ENCODE measurements around the gene CYRIA. TPM values are rescaled to one million over a fixed set of nuclear protein-coding genes. Genes with fewer than 3 reads are reported as not detected.

CYRIA gene
- total RNA-seq, 1 experiment from 2014 or later: 183 TPM

DNA sequence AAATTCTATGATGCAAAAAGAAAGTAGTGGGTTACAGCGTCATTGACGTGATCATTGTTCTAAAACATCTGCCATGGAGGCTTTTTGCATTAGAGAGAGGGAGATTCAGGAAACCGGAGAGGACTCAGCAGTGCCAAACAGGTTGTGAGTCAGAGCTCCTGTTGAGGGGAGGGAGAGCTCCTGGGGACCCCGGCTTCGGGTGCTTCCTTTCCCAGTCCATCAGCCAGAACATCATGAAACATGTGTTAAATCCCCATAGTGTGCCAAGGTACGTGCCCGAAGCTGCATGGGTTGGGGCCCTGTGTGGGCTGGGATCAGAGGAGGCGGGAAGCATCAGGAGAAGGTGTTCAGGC, 791 bp upstream of the CYRIA start:
- peak overlapping the region; percentile 77 for H3K27ac ChIP-seq (ENCODE audit: low read depth, low read length, poor library complexity, severe bottlenecking)

DNA sequence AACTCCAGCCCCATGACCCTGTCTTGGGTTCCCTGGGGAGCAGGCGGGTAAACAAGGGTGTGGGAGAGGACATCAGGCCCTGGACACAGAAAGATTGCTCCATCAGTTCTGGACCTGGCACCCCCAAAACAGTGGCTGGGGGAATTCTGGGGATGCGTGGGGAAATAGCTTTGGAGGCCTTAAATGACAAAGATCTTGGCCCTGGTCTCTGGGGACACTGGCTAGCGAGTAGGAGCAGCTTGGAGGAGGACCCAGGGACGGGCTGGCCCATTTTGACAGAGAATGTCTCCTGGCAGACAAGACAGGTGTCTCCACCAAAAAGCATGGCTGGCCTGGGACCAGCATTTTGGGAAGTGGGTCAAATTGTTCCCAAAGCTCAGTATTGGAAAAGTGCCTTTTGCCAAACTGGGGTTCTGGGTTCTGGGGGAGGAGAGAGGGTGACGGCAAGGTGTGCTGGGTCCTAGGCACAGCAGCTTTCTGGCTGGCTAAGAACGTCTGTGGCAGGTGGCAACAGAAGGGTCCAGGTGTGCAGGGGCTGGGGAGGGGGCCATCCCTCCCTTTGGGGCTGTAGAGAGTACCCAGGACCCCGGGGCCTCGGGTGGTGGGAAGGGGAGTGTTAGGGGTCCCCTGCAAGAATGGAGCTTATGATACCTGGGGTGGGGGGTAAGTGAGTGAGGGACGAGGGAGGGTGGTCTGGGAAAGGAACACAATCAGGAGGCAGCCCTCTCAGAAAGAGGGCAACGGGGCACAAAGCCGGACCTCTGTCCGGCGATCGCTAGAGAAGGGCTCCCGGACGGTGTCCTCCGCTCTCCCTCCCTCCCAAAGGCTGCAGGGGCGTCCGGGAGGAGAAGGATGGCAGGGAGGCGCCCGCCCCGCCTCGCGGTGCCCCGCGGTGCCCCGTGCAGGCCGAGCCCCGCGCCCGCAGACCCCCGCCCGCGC, 556 bp downstream of the CYRIA start:
- Histone ChIP-seq H3K4me3 (ENCODE audit: low read depth, low read length, poor library complexity, severe bottlenecking) (peak overlapping the region; percentile 89), H3K36me3 (ENCODE audit: insufficient read depth, low read length, poor library complexity, severe bottlenecking) (no peaks in the 10 kb centered on the region), H3K27me3 (replicated peaks; ENCODE audit: insufficient read depth, low read depth, low read length, poor library complexity) (no peaks in the 10 kb centered on the region), H3K4me1 (ENCODE audit: insufficient read depth, low read length, poor library complexity, severe bottlenecking) (peaks cover 70% of the 10 kb centered on the region), H3K9me3 (ENCODE audit: low read depth, low read length, poor library complexity, severe bottlenecking) (no peaks in the 10 kb centered on the region), H3K27ac (ENCODE audit: low read depth, low read length, poor library complexity, severe bottlenecking) (peak overlapping the region; percentile 83)
- no peak for DNase-seq (ENCODE audit: low spot score)
- BruUV-seq (replicated peaks): no TSS peak
- CTCF ChIA-PET: no interaction called here
- TF ChIP-seq EZH2 (IDR thresholded peaks at IDR 0.05; ENCODE audit: borderline replicate concordance, low read depth, low read length, poor library complexity, severe bottlenecking): no peak
- TF ChIP-seq, protein P1, sequence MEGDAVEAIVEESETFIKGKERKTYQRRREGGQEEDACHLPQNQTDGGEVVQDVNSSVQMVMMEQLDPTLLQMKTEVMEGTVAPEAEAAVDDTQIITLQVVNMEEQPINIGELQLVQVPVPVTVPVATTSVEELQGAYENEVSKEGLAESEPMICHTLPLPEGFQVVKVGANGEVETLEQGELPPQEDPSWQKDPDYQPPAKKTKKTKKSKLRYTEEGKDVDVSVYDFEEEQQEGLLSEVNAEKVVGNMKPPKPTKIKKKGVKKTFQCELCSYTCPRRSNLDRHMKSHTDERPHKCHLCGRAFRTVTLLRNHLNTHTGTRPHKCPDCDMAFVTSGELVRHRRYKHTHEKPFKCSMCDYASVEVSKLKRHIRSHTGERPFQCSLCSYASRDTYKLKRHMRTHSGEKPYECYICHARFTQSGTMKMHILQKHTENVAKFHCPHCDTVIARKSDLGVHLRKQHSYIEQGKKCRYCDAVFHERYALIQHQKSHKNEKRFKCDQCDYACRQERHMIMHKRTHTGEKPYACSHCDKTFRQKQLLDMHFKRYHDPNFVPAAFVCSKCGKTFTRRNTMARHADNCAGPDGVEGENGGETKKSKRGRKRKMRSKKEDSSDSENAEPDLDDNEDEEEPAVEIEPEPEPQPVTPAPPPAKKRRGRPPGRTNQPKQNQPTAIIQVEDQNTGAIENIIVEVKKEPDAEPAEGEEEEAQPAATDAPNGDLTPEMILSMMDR (conservative IDR thresholded peaks at IDR 0.05; ENCODE audit: low read depth, low read length): no peak
- POLR2A ChIA-PET (ENCODE audit: low non-redundant PET): no interaction called here
- intact Hi-C loops (cut with micrococcal nuclease; ENCODE audit: unreplicated experiment): no loop called here

More for the DNA sequence above, 791 bp upstream of the CYRIA start:
- Histone ChIP-seq H3K36me3 (ENCODE audit: insufficient read depth, low read length, poor library complexity, severe bottlenecking) (no peaks in the 10 kb centered on the region), H3K9me3 (ENCODE audit: low read depth, low read length, poor library complexity, severe bottlenecking) (no peaks in the 10 kb centered on the region), H3K27me3 (replicated peaks; ENCODE audit: insufficient read depth, low read depth, low read length, poor library complexity) (no peaks in the 10 kb centered on the region), H3K4me1 (ENCODE audit: insufficient read depth, low read length, poor library complexity, severe bottlenecking) (peaks cover 62% of the 10 kb centered on the region), H3K4me3 (ENCODE audit: low read depth, low read length, poor library complexity, severe bottlenecking) (peak overlapping the region; percentile 49)
- intact Hi-C loops (cut with micrococcal nuclease; ENCODE audit: unreplicated experiment): no loop called here
- TF ChIP-seq, protein P1 (conservative IDR thresholded peaks at IDR 0.05; ENCODE audit: low read depth, low read length): no peak
- no peak for TF ChIP-seq EZH2 (IDR thresholded peaks at IDR 0.05; ENCODE audit: borderline replicate concordance, low read depth, low read length, poor library complexity, severe bottlenecking)
- ChIA-PET CTCF (no interaction called here), POLR2A (ENCODE audit: low non-redundant PET) (interaction anchor here (0.6 kb wide), 1 partner anchor 9 kb away, joined by 3 read pairs; no protein-coding TSS in a partner anchor)
- DNase-seq (ENCODE audit: low spot score): peak; percentile 88
- BruUV-seq (replicated peaks): no TSS peak

DNA sequence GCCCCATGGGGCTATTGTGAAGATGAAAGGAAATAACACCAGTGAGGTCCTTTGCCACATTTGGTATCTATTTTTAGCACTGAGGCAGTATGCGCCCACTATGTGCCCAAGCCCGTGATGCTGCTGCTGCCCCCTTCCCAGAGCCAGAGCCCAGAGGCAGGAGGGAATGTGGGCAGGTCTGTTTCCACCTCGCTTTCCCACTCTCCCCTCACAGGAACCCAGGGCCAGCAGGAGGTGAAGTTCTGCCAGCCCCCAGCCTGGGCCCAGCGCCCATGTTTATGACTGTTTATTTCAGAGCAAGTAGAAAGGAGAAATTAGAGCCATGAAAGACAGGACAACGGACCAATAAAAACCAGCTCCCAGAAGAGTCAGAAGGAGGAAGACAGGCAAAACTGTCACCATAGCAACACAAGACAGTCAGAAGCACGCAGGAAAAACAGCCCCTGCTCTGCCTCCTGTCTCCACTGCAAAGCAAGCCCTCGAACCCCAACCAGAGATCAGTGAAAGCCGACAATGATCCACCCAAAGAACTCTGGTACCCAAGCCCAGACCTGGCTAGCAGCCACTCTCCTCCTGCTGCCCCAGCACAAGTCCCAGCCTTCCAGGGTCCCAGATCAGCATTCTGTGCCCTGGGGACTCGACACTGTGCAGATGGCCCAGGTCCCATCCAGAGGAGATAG, 1.4 kb downstream of the CYRIA start:
- H3K27ac ChIP-seq (ENCODE audit: low read depth, low read length, poor library complexity, severe bottlenecking): peak overlapping the region; percentile 83
- TF ChIP-seq, protein P1 (conservative IDR thresholded peaks at IDR 0.05; ENCODE audit: low read depth, low read length): no peak
- no peak for TF ChIP-seq EZH2 (IDR thresholded peaks at IDR 0.05; ENCODE audit: borderline replicate concordance, low read depth, low read length, poor library complexity, severe bottlenecking)
- intact Hi-C loops (cut with micrococcal nuclease; ENCODE audit: unreplicated experiment): no loop called here
- ChIA-PET CTCF (interaction anchor here (0.6 kb wide), 1 partner anchor 24 kb away, joined by 7 read pairs; no protein-coding TSS in a partner anchor), POLR2A (ENCODE audit: low non-redundant PET) (interaction anchor here (0.7 kb wide), 1 partner anchor 26 kb away, joined by 3 read pairs; no protein-coding TSS in a partner anchor)
- no peaks in the 10 kb centered on the region for H3K9me3 ChIP-seq (ENCODE audit: low read depth, low read length, poor library complexity, severe bottlenecking)
- peaks cover 4% of the 10 kb centered on the region for H3K36me3 ChIP-seq (ENCODE audit: insufficient read depth, low read length, poor library complexity, severe bottlenecking)
- peaks cover 69% of the 10 kb centered on the region for H3K4me1 ChIP-seq (ENCODE audit: insufficient read depth, low read length, poor library complexity, severe bottlenecking)
- no peaks in the 10 kb centered on the region for H3K27me3 ChIP-seq (replicated peaks; ENCODE audit: insufficient read depth, low read depth, low read length, poor library complexity)
- no TSS peak for BruUV-seq (replicated peaks)
- H3K4me3 ChIP-seq (ENCODE audit: low read depth, low read length, poor library complexity, severe bottlenecking): peak overlapping the region; percentile 89
- DNase-seq (ENCODE audit: low spot score): peak; percentile 88
